Hypothalamus (tissue), 51 donors: ENCODE measurements around the gene EIF4E3.

ENCODE experiments used
- DNase-seq, 51 donors: peaks; one replicate each; lab custom pipeline; 2025; lab: John Stamatoyannopoulos, UW

EIF4E3 gene

DNA sequence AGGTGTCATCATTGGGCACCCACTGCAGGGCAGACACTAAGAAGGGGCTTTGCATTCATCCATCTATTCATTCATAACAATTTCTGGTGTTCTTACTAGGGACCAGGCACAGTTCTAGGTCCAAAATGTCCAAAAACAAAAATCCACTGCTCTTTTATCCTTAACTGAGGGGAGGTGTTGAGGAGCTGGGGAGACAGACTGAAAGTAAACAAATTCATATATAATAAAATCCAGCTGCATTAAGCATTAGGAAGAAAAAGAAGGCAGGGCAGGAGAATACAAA lies 1.1 kb downstream of the EIF4E3 start:
- no peak for DNase-seq

DNA sequence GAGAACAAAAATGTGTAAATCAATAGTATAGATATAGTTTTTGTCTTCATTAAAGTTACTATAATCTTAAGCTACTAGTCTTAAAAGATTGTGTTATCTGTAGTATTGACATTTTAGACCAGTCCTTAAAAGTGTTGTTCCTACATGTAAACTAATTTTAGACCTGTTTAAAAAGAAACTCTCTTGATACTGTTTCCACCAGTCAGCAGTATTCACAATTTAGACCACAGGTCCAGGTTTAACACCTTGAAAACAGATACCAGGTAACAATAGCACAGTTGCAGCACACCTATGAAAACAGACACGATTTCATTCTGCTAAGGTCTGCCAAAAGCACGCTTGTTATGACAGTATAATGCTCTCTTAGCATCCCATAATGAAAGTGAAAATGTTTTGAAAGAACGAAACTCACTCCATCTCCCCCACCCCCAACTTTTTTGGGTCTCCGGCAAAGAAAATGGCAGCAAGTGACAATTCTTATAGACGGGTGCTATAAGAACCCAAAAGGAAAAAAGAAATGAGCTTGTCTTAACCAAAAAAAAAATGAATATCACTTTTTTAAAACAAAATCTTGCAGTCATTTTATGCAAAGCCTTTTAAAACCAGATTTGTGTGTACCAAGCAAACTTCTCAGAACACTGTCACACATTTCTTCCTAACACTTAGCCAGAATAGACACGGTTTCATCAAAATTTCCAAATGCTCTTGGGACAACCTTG lies 1.6 kb downstream of the EIF4E3 start:
- DNase-seq = no peak

DNA sequence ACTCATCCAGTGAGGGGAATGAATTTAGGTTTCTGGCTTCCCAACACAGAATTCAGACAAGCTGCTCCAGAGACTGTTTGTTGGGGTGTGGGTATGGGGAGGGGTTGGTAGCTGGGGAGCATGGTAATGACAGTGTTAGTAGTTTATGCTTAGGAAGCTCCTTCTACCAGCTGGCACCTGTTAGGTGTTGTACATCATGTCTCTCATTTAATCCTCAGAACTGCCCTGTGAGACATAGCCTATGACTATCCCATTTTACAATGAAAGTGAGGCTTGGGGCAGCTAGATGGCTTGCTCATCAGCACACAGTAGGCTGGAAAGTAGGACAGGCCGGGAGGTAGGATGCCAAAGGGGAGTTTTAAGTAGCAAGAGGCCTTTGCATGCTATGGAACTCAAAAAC lies 2.5 kb downstream of the EIF4E3 start:
- no peak for DNase-seq

DNA sequence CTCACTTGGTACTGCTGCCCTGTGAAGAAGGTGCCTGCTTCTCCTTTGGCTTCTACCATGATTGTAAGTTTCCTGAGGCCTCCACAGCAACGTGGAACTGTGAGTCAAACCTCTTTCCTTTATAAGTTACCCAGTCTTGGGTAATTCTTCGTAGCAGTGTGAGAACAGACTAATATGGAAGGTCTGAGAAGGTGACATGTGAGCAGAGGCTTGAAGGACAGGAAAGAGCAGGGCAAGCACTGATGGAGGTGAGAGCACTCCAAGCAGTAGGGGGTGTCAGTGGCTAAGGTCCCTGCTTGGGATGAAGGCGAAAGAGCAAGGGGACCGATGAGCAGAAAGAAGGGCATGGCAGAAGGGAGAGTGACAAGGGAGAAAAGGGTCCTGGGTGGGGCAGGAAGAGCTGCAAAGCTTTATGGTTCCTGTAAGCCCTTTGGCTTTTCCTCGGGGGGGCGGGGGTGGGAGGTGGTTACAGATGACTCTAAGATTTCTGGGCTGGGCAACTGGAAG lies 3.5 kb downstream of the EIF4E3 start:
- no peak for DNase-seq

DNA sequence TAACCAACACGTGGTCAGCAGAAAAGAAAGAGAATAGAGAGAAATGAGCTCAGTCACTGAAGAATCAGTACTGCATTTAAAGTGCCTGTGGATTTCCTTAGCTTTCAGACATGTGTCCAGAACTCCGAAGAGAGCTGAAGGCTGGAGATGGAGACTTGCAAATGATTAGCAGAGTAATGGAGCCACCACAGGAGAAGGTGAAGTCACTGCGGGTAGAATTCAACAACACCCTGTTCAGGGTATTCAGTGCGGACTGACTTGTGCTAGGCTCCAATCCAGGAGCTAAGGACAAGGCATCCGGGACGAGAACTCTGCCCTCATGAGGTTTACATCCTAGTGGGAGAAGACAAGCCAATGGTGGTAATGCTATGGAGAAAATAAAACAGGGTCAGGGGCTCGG lies 4.2 kb downstream of the EIF4E3 start:
- no peak for DNase-seq

DNA sequence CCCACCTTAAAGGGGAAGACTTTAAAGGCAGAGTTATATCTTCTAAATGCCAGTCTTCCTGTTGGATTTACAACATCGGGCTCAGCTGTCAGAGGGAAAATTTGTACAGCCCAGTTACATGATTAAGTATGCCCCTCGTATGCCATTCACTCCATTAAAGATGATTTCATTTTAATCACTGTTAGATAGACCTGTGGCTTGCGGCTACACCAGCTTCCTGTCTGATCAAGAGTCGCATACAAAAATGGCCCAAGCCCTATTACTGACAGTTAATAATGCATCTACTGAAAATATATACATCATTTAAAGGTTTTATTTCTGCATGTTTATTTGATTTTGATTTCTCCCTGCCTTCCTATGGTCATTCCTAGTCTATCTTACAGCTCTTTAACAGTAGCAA lies 7.1 kb downstream of the EIF4E3 start:
- no peak for DNase-seq

DNA sequence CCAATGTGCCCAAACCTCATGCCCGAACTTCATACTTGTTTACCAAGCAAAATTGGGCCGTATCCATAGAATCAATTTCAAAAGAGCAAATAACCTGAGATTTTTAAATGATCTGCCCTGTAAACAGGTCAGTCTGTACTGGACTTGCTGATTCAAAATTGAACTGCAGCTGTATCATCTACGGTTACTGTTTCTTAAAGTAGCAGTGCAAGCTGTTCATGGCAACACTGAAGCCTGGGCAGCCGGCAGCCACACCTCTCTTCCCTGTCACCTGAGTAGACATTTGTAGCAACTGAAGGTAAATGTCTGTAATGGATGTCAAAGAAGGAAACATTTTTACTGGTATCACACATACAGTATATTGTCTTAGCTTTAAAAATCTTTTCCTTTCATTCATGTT lies 10.6 kb downstream of the EIF4E3 start:
- DNase-seq = no peak

DNA sequence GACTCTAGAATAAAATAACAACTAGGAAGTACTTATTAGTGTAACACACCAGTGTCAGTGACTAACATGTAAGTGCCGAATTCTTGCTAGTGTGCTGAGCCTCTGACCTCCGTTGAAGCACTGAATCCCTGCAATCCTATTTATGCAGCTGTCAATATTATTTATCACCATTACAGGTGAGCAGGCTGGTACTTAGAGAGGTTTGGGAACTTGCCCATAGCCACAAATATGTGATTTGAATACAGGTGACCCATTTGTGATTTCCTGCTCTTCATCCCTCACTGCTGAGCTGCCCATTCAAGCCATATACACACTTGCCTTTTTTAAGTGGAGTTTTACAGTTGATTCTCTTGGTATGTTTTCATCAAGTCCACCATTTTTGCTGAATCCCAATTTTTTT lies 12.2 kb downstream of the EIF4E3 start:
- no peak for DNase-seq

DNA sequence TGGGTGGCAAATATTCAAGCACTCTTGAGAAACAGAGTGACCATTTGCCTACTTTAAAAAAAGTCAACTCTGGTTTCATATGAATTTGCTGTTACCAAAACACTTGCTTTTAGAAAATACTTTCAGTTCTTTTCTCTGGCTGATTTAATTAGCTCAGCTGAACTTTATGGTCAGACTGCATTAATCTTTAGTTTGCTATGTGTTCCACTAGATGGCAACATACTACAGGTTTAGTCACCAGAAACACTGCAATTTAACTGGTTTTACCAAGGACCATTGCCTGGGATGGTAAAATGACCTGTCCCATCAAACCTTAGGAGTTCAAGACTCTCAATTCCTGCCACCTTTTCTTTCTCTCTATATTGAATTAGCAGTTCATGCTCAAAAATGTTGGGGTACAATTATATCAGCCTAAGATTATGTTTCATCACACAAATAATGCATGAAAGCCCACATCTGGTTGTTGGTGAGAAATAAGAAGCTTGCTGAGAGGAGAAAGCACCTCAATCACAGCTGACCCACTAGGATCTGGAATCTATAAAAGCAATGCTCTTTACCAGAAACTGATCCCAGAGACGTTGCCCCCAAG lies 14.2 kb downstream of the EIF4E3 start:
- peak in 1 of 51 donors; percentile 47 for DNase-seq

DNA sequence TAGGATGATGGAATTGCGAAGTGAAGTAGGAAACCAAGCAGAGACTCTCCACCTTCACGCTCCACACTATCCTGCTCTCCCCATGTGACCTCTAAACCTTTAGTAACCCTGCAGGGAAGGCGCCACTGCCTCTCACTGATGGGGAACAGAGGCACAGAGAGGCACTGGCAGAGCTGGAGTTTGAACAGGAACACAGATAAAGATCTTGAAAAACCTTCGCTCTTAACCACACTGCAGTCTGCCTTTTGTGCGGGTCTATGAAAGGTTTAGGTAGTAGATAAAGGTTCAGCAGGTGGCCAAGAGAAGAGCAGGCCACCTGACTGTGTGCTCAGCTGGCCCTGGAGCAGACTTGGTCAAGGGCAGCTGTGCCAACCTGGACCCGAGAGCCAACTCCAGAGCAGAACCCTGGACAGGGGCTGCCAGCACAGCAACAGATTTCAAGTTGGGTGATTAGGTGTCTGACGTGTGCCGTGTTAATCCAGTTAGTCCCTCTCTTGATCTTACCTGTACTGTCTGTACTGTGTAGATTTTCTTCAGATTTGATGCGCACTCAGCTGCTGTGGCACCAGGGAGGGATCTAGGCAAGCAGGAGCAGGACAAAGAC lies 15.2 kb downstream of the EIF4E3 start:
- DNase-seq = no peak

DNA sequence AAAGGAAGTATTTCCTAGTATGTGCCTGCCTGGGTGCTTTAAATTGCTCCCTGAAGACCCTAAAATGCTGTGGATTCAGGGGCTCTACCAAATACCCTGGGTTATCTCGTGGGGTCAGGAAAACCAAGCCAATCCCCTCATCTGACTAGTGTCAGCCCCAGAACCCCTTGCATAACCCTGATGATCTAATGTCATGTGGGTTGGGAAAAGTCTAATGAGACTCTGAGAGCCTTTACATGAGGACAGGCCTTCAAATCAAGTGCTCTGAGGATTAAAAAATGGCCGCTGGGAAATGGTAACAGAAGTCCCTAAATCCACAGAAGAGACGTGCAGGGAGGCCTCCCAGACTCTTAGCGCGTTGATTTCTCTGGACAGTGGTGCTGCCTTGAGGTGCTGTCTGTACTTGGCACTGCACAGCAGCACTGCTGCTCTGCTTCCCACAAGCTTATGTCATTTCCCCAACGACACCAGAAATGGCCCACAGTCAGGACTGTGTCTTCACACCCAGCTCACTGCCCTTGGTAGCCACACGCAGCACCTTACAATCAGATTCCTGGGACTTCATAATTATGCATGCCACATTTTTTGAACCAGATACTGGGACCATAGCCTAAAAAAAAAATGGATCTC lies 16.6 kb downstream of the EIF4E3 start:
- peak in 19 of 51 donors; percentile 4 to 64 (median 26) for DNase-seq

DNA sequence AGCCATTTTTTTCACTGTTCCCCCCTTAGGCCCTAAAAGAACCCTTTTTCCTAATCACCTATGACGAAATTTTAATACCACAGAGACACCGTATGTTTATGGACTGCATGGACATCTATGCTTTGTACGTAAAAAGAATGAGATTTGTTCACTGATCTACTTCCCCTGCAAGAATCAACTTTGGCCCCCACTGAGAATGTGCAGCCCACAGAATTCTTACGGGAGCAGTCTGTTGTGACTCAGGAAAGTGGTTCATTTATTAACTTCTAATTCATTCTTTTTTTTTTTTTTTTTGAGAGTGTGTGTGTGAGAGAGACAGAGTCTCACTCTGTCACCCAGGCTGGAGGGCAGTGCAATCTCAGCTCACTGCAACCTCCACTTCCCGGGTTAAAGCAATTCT lies 17.6 kb downstream of the EIF4E3 start:
- DNase-seq = no peak

DNA sequence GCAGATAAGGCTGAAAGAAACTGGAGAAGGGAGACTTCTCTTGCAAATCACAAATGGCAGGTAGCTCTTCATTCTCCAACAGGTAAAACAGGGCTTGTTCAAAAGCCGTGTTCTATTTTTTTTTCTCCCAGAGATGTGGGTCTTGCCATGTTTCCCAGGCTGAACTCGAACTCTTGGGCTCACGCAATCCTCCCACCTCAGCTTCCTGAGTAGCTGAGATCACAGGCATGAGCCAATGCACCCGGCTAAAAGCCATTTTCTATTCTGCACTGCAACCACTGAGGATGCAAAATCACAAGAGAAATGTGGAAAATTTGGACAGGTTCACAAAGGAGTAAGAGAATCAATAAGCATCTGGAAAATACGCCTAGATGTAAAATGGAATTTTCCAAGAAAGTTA lies 19.5 kb downstream of the EIF4E3 start:
- no peak for DNase-seq

DNA sequence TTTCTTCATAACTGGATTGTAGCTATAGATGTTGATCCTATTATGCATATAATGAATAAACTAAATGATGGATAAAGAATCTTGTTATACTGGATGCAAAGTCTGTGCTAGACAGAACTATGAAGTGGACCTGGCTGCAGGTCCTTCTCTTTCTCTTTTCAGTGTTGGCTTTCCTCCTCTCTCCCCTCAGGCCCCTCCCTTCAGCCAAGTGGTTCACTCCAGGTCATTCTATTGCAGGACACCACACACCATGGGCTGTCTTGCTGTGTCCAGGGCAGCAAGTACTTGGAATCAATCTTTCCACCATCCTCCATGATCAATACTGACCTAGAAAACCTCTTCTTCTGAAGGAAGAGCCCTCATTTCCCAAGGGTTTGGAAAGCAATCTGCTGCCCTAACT lies 20.3 kb downstream of the EIF4E3 start:
- no peak for DNase-seq

DNA sequence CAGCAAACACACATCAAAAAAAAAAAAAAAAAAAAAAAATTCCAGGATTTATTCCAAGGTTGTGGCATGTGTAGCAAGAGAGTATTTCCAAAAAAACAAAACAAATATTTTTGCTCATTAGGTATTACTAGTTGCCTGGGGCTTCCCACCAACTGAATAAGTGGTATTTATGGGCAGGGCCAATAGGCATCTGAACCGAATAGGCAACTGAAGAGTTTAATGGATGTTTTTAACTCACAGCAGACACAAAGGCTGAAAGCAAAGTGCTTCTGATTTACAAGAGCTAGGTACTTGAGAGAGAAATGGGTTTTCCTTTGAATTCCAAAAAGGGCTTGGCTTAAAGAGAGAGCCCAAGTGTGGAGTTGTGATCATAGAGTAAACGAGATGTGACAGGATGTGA lies 21.4 kb downstream of the EIF4E3 start:
- DNase-seq = no peak

DNA sequence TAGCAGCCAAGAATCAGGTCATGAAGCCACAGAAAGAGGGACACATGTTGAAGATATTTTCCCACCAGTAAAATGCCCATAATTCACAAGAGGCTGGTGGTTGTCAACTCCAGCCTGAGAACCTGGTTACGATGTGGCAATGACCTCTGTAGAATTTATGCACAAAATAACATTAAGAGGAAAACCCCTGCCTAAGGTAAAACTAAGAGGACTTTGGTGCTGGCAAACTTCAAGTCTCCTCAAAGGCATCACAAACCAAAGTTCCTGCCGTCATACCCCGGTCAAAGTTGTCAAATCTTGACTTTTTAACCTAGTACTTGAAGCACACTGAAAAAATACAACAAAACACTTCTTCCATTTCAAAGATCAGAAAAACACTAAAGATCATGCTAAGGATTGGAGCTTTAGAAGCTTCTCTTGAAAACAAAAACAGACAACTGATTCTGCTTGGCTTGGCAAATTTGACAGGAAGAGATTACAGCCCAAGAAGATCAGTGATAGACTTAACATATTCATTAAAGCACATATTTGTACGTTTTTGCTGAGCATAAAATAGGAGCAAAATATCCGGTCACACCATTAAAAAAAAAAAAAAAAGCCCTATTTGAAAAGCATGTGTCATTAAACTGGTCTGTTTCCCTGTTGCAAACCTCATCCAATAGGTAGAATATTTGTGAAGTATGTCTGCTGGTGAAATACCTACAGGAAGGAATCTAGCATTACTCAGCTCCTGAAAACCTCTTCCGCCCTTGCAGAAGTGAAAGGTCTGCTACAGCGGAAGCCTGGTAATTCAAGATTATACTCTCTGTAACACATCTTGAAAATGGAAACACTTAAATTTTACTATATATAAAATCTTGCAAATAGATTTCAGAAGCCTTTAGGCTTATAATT lies 22.8 kb downstream of the EIF4E3 start:
- no peak for DNase-seq

DNA sequence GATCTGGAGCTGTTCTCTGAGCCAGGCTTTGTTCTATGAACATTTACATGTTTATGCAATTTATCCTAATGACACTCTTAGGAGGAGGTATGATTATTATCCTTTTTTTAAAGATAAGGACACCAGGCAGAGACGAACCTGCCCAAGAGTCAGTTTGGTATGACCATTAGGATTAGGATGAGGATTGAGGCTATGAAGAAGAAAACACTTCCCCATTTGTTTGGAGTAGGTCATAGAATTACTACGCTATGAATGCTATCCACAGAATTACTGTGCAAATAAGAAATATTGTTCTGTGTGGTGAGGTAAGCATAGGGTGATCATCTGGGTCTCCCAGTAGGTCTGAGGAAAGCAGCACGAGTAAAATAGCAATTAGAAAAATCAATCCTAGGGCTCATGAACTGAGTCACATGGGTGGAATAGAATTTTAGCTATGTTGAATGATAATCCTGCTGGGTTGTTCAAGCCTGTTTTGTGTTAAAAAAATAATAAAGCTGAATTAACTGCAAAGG lies 23.9 kb downstream of the EIF4E3 start:
- DNase-seq = no peak

DNA sequence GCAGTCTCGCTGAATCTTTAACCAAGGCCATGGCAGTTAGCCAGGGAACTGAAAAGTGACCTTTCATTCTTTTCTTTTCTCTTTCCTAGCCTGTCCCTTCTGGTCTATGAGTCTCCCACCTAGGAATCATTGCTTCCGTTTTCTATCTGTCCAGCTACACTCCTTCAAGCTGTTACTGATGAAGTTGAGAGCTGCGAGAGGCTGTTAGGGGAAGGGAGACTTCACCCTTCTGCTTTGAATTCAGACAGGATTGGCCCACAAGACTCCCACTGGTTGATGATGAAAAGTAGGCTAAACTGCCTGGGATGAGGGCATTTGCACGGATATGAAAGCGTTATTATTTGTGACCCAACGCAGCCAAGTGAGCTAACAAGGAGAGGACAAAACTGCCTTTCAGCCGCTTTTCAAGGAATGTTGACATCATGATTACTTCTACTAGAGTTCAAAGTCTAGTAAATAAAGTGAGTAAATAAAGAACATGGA lies 30.2 kb downstream of the EIF4E3 start:
- peak in 24 of 51 donors; percentile 2 to 69 (median 20) for DNase-seq

DNA sequence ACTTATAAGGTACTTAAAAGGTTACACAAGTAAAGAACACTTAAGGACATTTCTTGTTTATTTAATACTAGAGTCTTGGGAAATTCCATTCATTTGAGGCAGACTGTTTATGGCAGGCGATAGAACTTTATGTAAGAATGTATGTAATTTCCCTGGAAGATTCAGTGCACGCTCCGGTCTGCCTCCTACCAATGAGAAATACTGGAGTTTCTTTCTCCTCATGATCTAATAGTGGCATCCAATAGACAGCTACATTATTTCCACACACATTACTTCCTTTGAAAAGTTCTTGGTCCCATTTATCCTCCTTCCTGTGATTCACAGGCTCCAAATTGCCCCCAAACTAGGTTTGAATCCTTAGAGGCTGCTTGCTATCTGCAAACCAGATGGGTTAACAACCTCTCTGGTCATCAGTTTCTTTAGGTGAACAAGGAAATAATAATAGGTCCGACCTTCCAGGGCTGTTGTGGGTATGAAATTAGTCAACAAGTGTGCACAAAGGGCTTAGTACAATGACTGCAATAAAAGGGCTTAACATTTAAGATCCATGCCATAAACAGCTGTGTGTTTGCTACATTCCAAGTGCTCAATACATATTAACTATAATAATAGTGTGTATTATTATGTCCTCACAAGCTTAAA lies 30.7 kb downstream of the EIF4E3 start:
- DNase-seq = no peak

DNA sequence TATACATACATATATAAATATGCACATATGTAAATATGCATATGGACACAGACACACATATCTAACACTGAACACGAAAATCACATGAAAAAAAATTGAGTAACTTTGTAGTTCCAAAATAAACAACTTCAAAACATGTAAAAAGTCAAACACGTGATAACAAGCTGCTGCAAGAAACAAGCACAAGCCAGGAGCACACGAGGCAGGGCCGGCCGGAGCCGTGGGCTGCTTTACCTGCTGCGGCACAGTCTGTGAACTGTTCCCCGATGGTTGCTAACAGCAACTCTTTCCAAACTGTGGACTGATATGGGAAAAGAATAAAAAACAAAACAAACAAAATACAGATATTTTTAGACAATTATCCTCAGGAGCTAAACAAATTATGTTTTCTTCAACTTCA lies 31.6 kb downstream of the EIF4E3 start:
- DNase-seq = no peak
